Endothelial cell of umbilical vein (primary cell): Measurements from ENCODE around the gene HOXB3. TPM values are rescaled to one million over a fixed set of nuclear protein-coding genes. Genes with fewer than 3 reads are reported as not detected.
A peak's percentile ranks its signal among the peaks of the same experiment; 100 is the strongest.

Source experiments
- BruUV-seq: library from RNA; stranded (reverse); fragments of 400-500 nt; replicated peaks from 2 replicates; lab custom pipeline; 2021; lab: Mats Ljungman, UMichigan
- CTCF ChIA-PET: fragments of 300-600, 350-600 bp; sonication (Branson Sonifier 250); formaldehyde crosslinking; loops from one replicate; lab custom pipeline; 2021; ENCODE audit warnings: antibody characterized with exemption, inconsistent platforms; lab: Charles Lee
- POLR2A ChIA-PET: fragments of 300-600, 350-600 bp; sonication (Branson Sonifier 250); formaldehyde crosslinking; loops from one replicate; lab custom pipeline; 2021; ENCODE audit warnings: antibody characterized with exemption, inconsistent platforms; lab: Charles Lee
- DNase-seq: peaks from one replicate; pipeline ENCODE4 v3.0.0-alpha.2; 2011; ENCODE audit warnings: low read depth, low spot score
- FAIRE-seq: peaks from 2 replicates; lab custom pipeline; 2011; peaks lifted over from hg19 to GRCh38; lab: Jason Lieb, UNC
- H2AFZ ChIP-seq: 2 replicates; pipeline ENCODE4 v1.6.0; 2012; ENCODE audit warnings: low read depth, low read length, control low read depth, inconsistent platforms
- H3K27ac ChIP-seq: 2 replicates; pipeline ENCODE4 v1.5.1; 2011; ENCODE audit warnings: low read depth, mild to moderate bottlenecking, control low read depth, low read length, moderate library complexity; ENCODE audit not compliant: insufficient read depth
- H3K27me3 ChIP-seq, 2 experiments: 2 replicates each; pipeline versions ENCODE4 v1.6.0 to v1.6.1; 2011; ENCODE audit warnings: low read length in 2 of 2, mixed read lengths in 1 of 2; ENCODE audit not compliant: control insufficient read depth in 2 of 2, insufficient read depth in 2 of 2
- H3K36me3 ChIP-seq, 2 experiments: 2 replicates in 1 of 2; 3 replicates in 1 of 2; pipeline ENCODE4 v1.5.1; 2011; ENCODE audit warnings: low read length in 2 of 2, mild to moderate bottlenecking in 1 of 2, moderate library complexity in 1 of 2; ENCODE audit not compliant: control insufficient read depth in 2 of 2, insufficient read depth in 2 of 2; ENCODE audit errors: extremely low read depth in 1 of 2
- H3K4me1 ChIP-seq: 3 replicates; pipeline ENCODE4 v1.5.1; 2011; ENCODE audit warnings: mild to moderate bottlenecking, low read length; ENCODE audit not compliant: control insufficient read depth, insufficient read depth; ENCODE audit errors: extremely low read depth
- H3K4me2 ChIP-seq: 2 replicates; pipeline ENCODE4 v1.6.1; 2011; ENCODE audit warnings: low read length, control low read depth, mixed read lengths; ENCODE audit not compliant: insufficient read depth
- H3K4me3 ChIP-seq, 3 experiments: fragments of 200-600 bp in 1 of 3; sonication (generic), shearing (Covaris generic) in 1 of 3; replicated peaks in 1 of 3; 2 replicates each; pipeline ENCODE4 v1.5.1; 2011 to 2016; ENCODE audit warnings: control low read depth in 3 of 3, low read length in 3 of 3, mild to moderate bottlenecking in 2 of 3, inconsistent platforms in 1 of 3, low read depth in 1 of 3, moderate library complexity in 1 of 3; ENCODE audit not compliant: insufficient read depth in 1 of 3
- H3K79me2 ChIP-seq: 2 replicates; pipeline ENCODE4 v1.6.0; 2012; ENCODE audit warnings: low read length, inconsistent platforms; ENCODE audit not compliant: control insufficient read depth, insufficient read depth
- H3K9ac ChIP-seq: replicated peaks from 2 replicates; pipeline ENCODE3; 2011; ENCODE audit warnings: low read length, control low read depth; ENCODE audit not compliant: insufficient read depth; ENCODE audit errors: extremely low read depth
- H3K9me1 ChIP-seq: replicated peaks from 3 replicates; pipeline ENCODE4 v1.6.0; 2011; ENCODE audit warnings: mild to moderate bottlenecking, low read length; ENCODE audit not compliant: control insufficient read depth, insufficient read depth; ENCODE audit errors: extremely low read depth
- H3K9me3 ChIP-seq: replicated peaks from 2 replicates; pipeline ENCODE4 v1.5.1; 2012; ENCODE audit warnings: low read length, inconsistent platforms; ENCODE audit not compliant: control insufficient read depth, insufficient read depth
- H4K20me1 ChIP-seq: replicated peaks from 2 replicates; pipeline ENCODE3; 2011; ENCODE audit warnings: mild to moderate bottlenecking, low read length; ENCODE audit not compliant: control insufficient read depth, insufficient read depth; ENCODE audit errors: extremely low read depth
- EZH2 ChIP-seq: IDR thresholded peaks from 2 replicates; pipeline ENCODE4 v1.6.1; 2012; ENCODE audit warnings: borderline replicate concordance, low read depth, mild to moderate bottlenecking, moderate library complexity, low read length, inconsistent platforms; ENCODE audit not compliant: severe bottlenecking
- FOS ChIP-seq: IDR thresholded peaks from 2 replicates; pipeline ENCODE4 v1.6.1; 2011; ENCODE audit warnings: mild to moderate bottlenecking, low read length, moderate library complexity, borderline replicate concordance; ENCODE audit not compliant: insufficient read depth
- POLR2AphosphoS5 ChIP-seq: IDR thresholded peaks from 2 replicates; pipeline ENCODE4 v1.6.1; 2012; ENCODE audit warnings: low read depth, mild to moderate bottlenecking, control low read depth, low read length, moderate library complexity; ENCODE audit not compliant: insufficient read depth
- dilution Hi-C: fragments of 300-500 bp; cut with MboI; formaldehyde crosslinking; loops from one replicate; pipeline ENCODE4 v1.15.0; 2019; ENCODE audit warnings: low sequenced_read_pairs; ENCODE audit not compliant: extremely low pct_ligation_motif_present
- intact Hi-C: fragments of 100-400 bp; cut with micrococcal nuclease; formaldehyde crosslinking; loops from one replicate; pipeline ENCODE4 v1.10.0; 2022
- polyA plus RNA-seq, 4 experiments: library from polyadenylated mRNA; depleted of rRNA in 3 of 4; stranded (reverse) in 3 of 4; unstranded in 1 of 4; fragments of >200 nt; gene quantifications; 2 replicates each; pipeline versions ENCODE4 v1.2.1 to v1.2.3, GENCODE V29; 2011 to 2012; ENCODE audit warnings: missing spikeins in 1 of 4
- total RNA-seq: library from RNA; stranded (reverse); gene quantifications from 2 replicates; pipeline ENCODE4 v1.2.3, GENCODE V29; 2021
- TF ChIP-seq, protein P1 (sequence below): IDR thresholded peaks from 2 replicates; pipeline ENCODE4 v1.6.1; 2011; ENCODE audit not compliant: insufficient read depth, insufficient read length

HOXB3 gene
- total and polyA plus RNA-seq, 2 donors (not counting 3 experiments of a cell fraction or from before 2014, with no cell fraction given) = 29.6 to 56.6 TPM

DNA sequence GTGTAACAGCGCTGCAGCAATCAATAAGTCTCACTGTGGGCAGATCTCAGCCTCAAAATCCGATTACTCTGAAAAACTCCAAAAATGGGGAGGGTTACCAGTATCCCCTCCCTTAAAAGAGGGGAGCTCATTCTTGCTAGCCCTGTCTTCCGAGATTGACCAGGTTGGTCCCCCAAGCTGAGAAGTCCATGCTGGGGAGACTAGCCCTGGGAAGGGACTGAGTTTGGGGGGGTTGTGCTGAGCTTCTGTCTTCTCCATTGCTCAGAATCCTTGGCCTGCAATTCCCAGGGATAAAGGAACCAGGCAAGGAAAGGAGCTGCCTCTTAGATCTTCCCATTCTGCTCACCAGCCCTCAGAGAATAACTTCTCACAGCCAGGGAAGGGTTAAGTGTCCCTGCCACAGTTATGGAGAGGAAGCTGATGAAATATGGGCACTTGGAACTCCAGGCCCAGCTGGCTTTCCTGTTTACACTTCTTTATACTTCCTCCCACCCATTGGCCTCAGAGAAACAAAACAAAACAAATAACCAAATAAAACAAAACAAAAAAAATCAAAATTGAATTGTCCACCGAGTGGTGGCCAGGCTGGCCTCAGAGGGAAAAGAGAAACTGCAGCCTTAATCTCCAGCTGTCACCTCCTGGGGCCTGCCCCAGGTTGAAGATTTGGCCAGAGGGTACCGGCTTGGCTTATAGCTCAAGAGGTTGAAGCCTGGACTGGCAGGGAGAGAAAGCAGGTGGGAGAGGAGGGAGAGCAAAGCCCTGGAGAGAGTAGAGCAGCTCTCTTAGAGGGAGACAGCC, 2.6 kb downstream of the HOXB3 start:
- Histone ChIP-seq H3K9me1 (no peaks in the 10 kb centered on the region), H4K20me1 (no peaks in the 10 kb centered on the region), H3K36me3 (peaks cover 0 to 8% of the 10 kb centered on the region in 2 experiments), H3K4me2 (peak overlapping the region; percentile 37), H3K79me2 (peaks cover 40% of the 10 kb centered on the region), H3K4me1 (peaks cover 47% of the 10 kb centered on the region), H3K9me3 (no peaks in the 10 kb centered on the region), H3K27me3 (no peaks in the 10 kb centered on the region), H3K9ac (peak overlapping the region; percentile 1), H2AFZ (no peak overlapping the region), H3K27ac (peak overlapping the region; percentile 22), H3K4me3 (no peak overlapping the region)
- ChIA-PET CTCF (interaction anchor here (0.9 to 2.3 kb wide), 15 partner anchors 10 to 372 kb away, joined by 3 to 22 read pairs (median 4); partner anchors contain the start of gene HOXB8), POLR2A (no interaction called here)
- dilution Hi-C loops (no loop called here), intact Hi-C loops (no loop called here)
- peak; percentile 65 for DNase-seq
- TF ChIP-seq POLR2AphosphoS5 (peak; percentile 49), FOS (no peak), EZH2 (no peak)
- TF ChIP-seq, protein P1, sequence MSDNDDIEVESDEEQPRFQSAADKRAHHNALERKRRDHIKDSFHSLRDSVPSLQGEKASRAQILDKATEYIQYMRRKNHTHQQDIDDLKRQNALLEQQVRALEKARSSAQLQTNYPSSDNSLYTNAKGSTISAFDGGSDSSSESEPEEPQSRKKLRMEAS = no peak
- peak; percentile 93 for FAIRE-seq
- BruUV-seq = TSS peak; percentile 21
